ENCODE results near the gene AMPD1.

DNA sequence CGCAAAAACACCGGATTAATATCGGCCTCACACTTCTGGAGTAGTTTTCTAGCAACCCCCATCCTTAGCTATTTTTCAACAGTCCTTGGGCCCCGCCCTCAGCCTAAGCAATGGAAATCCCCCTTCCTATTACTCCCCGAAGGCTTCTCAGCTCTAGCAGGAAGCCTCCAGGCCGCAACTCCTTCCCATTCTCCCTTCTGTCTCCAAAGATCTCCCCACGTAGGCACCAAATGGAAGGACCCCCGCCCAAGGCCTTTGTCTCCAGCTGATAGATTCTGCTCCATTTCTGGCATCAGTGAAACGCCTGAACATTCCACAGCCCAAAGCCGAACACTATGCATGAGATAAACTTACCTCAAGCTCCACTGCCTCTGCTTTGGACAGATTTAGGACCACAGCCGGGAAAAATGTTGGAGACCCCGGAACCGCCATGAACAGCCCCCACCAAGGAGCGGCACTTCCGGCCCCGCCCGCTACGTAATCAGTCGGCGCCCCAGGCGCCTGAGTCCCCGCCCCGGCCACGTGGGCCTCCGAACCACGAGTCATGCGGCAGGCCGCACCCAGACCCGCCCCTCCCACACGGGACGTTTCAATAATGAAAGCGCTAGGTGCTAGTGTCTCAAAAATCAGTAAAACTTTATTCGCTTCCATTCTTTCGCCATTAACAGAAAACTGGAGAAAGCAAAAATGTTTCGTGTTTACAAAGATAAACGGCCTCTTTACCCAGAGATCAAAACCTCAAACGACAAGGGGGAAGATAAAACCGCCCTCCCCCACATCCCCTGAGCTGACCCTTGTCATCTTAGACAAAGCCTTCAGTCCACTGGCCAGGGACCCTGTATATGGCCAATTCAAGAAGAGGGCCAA is 21.2 kb upstream of the AMPD1 start, which contains the start of gene NRAS:
- TF ChIP-seq CTCF (conservative IDR thresholded peaks at IDR 0.05; ENCODE audit: low read depth, low read length): no peak
- TF ChIP-seq EZH2 (IDR thresholded peaks at IDR 0.05; ENCODE audit: borderline replicate concordance, low read depth, low read length, poor library complexity, severe bottlenecking): no peak
